ENCODE results near the gene SRGAP2C.
"Not testable (repeated sequence)": the region's sequence is repeated elsewhere in the genome, so short reads cannot be mapped to it uniquely, and the experiment has no call there.

GRCh38 chr1:121226925-121227324 lies 42.1 kb downstream of the SRGAP2C start:
- not testable (repeated sequence) for TF ChIP-seq ZNF274 (IDR thresholded peaks at IDR 0.05; ENCODE audit: low read depth, low read length); YY1 (IDR thresholded peaks at IDR 0.05; ENCODE audit: insufficient read depth, insufficient read length); SUZ12 (IDR thresholded peaks at IDR 0.05; ENCODE audit: extremely low read depth, insufficient read depth, insufficient read length)

Measured in NT2/D1 (cell line).